GM18498 (cell line): ENCODE data around the gene FAM90A1.
"Not testable (repeated sequence)": the region's sequence is repeated elsewhere in the genome, so short reads cannot be mapped to it uniquely, and the experiment has no call there.

ENCODE experiments used
- ATAC-seq: cut with Tn5 transposase; IDR thresholded peaks from one replicate; pipeline ENCODE4 v1.9.1; 2021; ENCODE audit warnings: mild to moderate bottlenecking, moderate library complexity; ENCODE audit not compliant: unreplicated experiment

Gene FAM90A1

GRCh38 chr12:8233935-8234495 is 6.6 kb upstream of the FAM90A1 start:
- ATAC-seq, result not testable (repeated sequence)

DNA sequence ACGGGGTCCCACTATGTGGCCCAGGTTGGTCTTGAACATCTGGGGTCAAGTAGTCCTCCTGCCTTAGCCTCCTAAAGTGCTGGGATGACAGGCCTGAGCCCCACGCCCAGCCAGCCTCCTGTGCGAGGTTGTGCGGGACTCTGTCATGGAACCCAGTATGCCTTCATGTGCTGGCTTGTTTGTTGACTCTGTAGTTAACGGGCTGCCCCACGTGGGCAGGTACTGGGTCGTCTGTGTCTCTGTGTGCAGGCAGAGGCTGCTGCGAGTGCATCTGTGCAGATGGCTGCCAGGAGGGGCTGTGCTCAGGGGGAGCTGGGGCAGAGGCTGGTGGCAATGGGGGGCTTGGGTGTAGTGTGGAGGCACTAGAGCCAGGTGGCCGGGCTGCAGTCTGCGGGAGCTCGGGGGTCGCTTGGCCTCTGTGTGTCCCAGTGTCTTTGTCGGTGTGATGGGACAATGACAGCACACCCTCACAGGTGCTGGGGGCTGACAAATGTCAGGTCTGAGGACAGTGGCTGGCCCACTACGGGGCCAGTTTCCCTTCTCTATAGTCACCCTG is 6.0 kb upstream of the FAM90A1 start:
- ATAC-seq, result not testable (repeated sequence)

GRCh38 chr12:8231666-8232608 is 4.5 kb upstream of the FAM90A1 start:
- ATAC-seq, result not testable (repeated sequence)

GRCh38 chr12:8231049-8231448 is 3.6 kb upstream of the FAM90A1 start:
- ATAC-seq, result not testable (repeated sequence)

GRCh38 chr12:8229486-8229885 is 2.1 kb upstream of the FAM90A1 start:
- ATAC-seq, result not testable (repeated sequence)

- ATAC-seq, result not testable (repeated sequence)
These were observed 1.2 kb upstream of the FAM90A1 start for GRCh38 chr12:8228607-8229006.

- ATAC-seq, result not testable (repeated sequence)
These were observed 287 bp upstream of the FAM90A1 start for GRCh38 chr12:8227732-8228077.

GRCh38 chr12:8226355-8226754 is 1.1 kb downstream of the FAM90A1 start:
- ATAC-seq, result no peak

DNA sequence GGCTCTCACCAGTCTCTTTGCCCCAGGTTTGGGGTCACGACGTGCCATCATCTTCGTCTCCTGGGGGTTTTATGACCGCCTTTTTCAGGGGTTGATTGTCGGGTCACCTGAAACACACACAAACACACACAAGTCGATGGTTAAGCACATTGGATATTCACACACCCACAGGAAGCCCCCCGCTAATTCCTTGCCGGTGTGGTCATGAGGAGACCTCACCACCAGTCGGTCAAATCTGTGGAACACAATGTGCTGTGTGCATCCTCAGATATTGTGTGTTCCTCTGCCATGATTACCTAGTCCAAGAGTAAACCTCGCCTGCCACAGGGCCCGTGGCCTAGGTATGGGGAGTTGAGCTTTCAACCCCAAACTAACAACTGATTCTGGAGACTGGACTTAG is 2.6 kb downstream of the FAM90A1 start:
- not testable (repeated sequence) for ATAC-seq

DNA sequence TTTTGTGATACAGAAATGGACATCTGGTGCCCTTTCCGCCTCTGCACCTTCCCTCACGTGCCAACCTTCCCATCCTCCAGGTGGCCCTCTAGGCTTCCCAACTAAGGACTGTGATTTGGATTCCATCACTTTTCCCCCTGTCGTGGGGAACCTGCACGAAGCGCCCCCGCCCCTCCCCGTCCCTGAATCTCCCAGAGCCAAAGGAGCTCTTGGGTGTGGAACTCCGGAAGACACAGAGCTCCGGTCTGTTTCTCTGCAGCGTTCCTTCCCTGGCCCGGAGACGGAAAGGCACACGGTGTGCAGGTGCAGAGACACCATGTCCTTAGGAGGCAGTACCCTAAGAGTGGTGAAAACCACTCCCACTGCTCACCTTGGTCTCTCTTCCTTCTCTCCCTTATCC is 3.8 kb downstream of the FAM90A1 start:
- not testable (repeated sequence) for ATAC-seq

DNA sequence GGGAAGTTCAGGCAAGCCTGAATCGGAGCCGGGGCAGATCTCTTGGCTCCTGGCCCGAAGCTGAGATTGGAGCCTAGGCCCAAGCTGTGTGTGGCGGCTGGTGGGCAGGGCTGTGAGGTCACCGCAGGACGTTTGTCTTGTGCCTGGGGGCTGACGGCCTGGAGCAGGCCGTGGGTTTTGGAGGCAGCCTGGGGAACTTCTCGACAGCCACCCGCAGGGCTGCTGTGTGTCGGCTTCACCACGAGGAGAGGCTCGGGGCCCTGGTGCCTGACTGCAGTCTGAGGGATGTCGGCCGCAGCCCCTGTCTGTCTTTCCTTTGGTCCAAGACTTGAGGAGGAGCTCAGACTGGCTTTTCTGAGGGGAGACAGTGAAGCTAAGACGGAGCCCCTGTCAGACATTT is 5.1 kb downstream of the FAM90A1 start:
- not testable (repeated sequence) for ATAC-seq

DNA sequence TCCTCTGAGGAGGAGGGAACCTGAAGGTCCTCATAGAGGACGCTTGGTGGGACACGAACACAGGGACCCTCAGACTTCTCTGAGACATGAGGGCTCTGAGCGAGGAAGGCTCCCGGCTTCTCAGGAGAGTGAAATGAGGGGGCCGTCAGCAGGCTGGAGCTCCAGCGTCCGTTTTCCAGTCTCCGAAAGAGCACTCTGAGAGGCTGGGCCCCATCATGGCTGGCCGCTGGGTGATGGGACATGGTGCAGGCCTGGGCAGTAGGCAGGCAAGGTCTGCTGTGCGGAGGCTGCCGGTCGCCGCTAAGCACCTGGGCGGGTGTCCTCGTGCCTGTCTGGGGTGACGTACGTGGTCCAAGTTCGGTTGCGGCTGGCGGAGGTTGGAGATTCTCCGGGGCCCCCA is 5.6 kb downstream of the FAM90A1 start:
- ATAC-seq, result not testable (repeated sequence)

DNA sequence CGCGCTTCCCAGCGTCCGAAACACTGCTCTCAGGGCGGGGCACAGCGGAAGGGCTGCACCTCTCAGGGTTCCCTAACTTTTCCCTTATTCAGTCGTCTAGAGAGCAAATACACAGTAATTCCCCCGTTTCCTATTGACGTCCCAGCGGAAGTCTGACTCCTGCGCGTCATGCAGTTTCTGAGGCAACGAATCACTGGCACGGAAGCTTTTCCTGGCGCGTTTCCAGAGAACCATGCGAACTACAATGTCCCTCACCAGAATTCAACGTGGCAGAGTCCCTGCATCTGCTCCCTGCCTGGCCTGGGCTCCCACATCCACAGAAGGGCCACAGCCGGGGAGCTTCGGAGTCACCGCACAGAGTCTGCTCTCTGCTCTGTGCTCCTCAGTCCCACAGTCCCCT is 6.0 kb downstream of the FAM90A1 start:
- ATAC-seq, result not testable (repeated sequence)

GRCh38 chr12:8218711-8219382 is 8.6 kb downstream of the FAM90A1 start:
- not testable (repeated sequence) for ATAC-seq

DNA sequence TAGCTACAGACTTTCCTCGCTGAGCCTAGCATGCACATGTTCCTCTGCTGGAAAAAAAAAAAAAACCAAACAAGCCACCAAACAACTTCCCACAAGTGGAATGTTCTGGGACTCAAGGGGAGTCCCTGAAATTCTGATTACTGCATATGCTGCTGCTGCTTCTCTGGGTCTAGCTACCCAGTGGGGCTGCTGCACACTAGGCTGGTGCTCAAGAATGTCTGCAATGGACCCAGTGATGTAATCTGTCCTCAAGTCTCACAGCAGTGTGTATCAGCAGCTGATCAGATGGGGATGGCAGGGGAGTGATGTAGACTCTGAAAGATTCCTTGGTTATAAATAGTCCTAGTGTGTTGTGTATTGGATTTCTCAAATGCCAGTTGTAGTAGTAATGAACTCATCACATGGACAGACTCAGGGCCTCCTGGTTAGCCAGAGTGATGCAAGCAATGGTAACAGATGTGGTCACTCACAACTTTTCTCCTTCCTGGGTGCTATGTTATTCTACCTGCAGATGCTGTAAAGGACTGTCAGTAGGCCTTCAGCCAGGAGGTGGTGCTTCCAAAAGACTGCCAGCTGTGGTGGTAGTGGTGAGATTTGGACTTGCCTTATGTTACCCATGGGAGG is 29.6 kb downstream of the FAM90A1 start:
- ATAC-seq, result not testable (repeated sequence)

GRCh38 chr12:8188088-8188487 is 39.3 kb downstream of the FAM90A1 start:
- ATAC-seq, result not testable (repeated sequence)

- not testable (repeated sequence) for ATAC-seq
These were observed 43.2 kb downstream of the FAM90A1 start for GRCh38 chr12:8184206-8184605.

- not testable (repeated sequence) for ATAC-seq
These were observed 44.1 kb downstream of the FAM90A1 start for GRCh38 chr12:8183346-8183745.

DNA sequence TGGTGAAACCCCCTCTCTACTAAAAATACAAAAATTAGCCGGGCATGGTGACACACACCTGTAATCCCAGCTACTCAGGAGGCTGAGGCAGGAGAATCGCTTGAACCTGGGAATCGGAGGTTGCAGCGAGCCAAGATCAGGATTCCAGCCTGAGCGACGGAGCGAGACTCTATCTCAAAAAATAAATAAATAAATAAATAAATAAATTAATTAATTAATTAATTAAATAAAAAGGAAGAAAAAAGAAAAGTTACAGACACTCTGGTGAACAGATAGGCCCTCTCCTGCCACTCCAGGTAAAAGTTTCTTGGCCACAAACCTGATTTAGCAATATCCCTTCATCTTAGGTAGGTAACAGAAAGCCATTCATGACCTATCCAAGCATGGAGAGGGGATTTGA is 44.5 kb downstream of the FAM90A1 start:
- not testable (repeated sequence) for ATAC-seq

- not testable (repeated sequence) for ATAC-seq
These were observed 46.1 kb downstream of the FAM90A1 start for GRCh38 chr12:8181271-8181670.
